Activated B cell treated with CpG ODN at 0.5 μM for 24 hours (primary cell): Measurements from ENCODE around the gene DIPK2B. TPM values are rescaled to one million over a fixed set of nuclear protein-coding genes. Genes with fewer than 3 reads are reported as not detected.

ENCODE experiments used
- ATAC-seq: fragments of 200-7000 bp; cut with Tn5 transposase; one replicate; pipeline ENCODE4 v1.10.0; 2021; ENCODE audit warnings: low read depth, mild to moderate bottlenecking, moderate library complexity
- CTCF ChIA-PET: fragments of 350-600 bp; sonication (Branson Sonifier 250); formaldehyde crosslinking; loops from one replicate; lab custom pipeline; 2021; ENCODE audit warnings: antibody characterized with exemption; lab: Charles Lee
- POLR2A ChIA-PET: fragments of 350-600 bp; sonication (Branson Sonifier 250); formaldehyde crosslinking; loops from one replicate; lab custom pipeline; 2021; ENCODE audit warnings: antibody characterized with exemption; lab: Charles Lee
- DNase-seq: peaks from one replicate; pipeline ENCODE4 v3.0.0; 2022
- H3K27ac Mint-ChIP-seq: one replicate; pipeline ENCODE4 v1.8.0; 2020; ENCODE audit warnings: mixed read lengths
- H3K27me3 Mint-ChIP-seq: one replicate; pipeline ENCODE4 v1.8.0; 2021; ENCODE audit warnings: mixed read lengths
- H3K36me3 Mint-ChIP-seq: one replicate; pipeline ENCODE4 v1.8.0; 2021; ENCODE audit warnings: low read depth, mixed read lengths
- H3K4me1 Mint-ChIP-seq: one replicate; pipeline ENCODE4 v1.8.0; 2021; ENCODE audit warnings: mixed read lengths
- H3K4me3 Mint-ChIP-seq: one replicate; pipeline ENCODE4 v1.8.0; 2020; ENCODE audit warnings: mild to moderate bottlenecking, mixed read lengths
- H3K9me3 Mint-ChIP-seq: one replicate; pipeline ENCODE4 v1.8.0; 2020; ENCODE audit warnings: mixed read lengths
- CTCF ChIP-seq: fragments of 200-600 bp; IDR thresholded peaks from one replicate; pipeline ENCODE4 v1.8.0; 2022; ENCODE audit warnings: antibody characterized with exemption, mild to moderate bottlenecking
- intact Hi-C: fragments of 100-400 bp; cut with micrococcal nuclease; formaldehyde crosslinking; loops from one replicate; pipeline ENCODE4 v1.15.1; 2024
- total RNA-seq: library from RNA; stranded (reverse); gene quantifications from 2 replicates; pipeline ENCODE4 v1.2.3, GENCODE V29; 2022

The DIPK2B gene
- total RNA-seq, 1 donor from 2014 or later, result not detected

GRCh38 chrX:45230410-45230809, 29.7 kb upstream of the DIPK2B start:
- ChIA-PET CTCF (no interaction called here), POLR2A (no interaction called here)
- TF ChIP-seq CTCF, result no peak
- intact Hi-C loops, result no loop called here
- Mint-ChIP-seq H3K9me3 (no peaks in the 10 kb centered on the region), H3K27ac (peak overlapping the region; percentile 15), H3K27me3 (no peaks in the 10 kb centered on the region), H3K4me3 (peak overlapping the region; percentile 33), H3K36me3 (no peaks in the 10 kb centered on the region), H3K4me1 (peaks cover 41% of the 10 kb centered on the region)
- ATAC-seq (peak; percentile 56), DNase-seq (no peak)

- POLR2A ChIA-PET, result no interaction called here
- DNase-seq (no peak), ATAC-seq (no peak)
- Mint-ChIP-seq H3K9me3 (no peaks in the 10 kb centered on the region), H3K4me1 (peaks cover 46% of the 10 kb centered on the region), H3K27me3 (no peaks in the 10 kb centered on the region), H3K4me3 (no peak overlapping the region), H3K36me3 (no peaks in the 10 kb centered on the region), H3K27ac (no peak overlapping the region)
- intact Hi-C loops, result no loop called here
- no peak for TF ChIP-seq CTCF
- CTCF ChIA-PET, result no interaction called here
These were observed 28.7 kb upstream of the DIPK2B start for GRCh38 chrX:45229348-45229747.

- ATAC-seq (no peak), DNase-seq (no peak)
- Mint-ChIP-seq H3K4me1 (peaks cover 42% of the 10 kb centered on the region), H3K27ac (no peak overlapping the region), H3K27me3 (no peaks in the 10 kb centered on the region), H3K4me3 (no peak overlapping the region), H3K9me3 (no peaks in the 10 kb centered on the region), H3K36me3 (no peaks in the 10 kb centered on the region)
- TF ChIP-seq CTCF, result no peak
- CTCF ChIA-PET, result no interaction called here
- intact Hi-C loops, result no loop called here
- POLR2A ChIA-PET, result no interaction called here
These were observed 27.4 kb upstream of the DIPK2B start for GRCh38 chrX:45228126-45228525.

- Mint-ChIP-seq H3K27ac (no peak overlapping the region), H3K27me3 (no peaks in the 10 kb centered on the region), H3K4me1 (peaks cover 3% of the 10 kb centered on the region), H3K4me3 (no peak overlapping the region), H3K9me3 (peaks cover 4% of the 10 kb centered on the region), H3K36me3 (no peaks in the 10 kb centered on the region)
- intact Hi-C loops, result no loop called here
- ChIA-PET POLR2A (no interaction called here), CTCF (no interaction called here)
- no peak for TF ChIP-seq CTCF
- no peak for ATAC-seq
- DNase-seq, result no peak
These were observed 7.6 kb upstream of the DIPK2B start for GRCh38 chrX:45208121-45208856.

GRCh38 chrX:45202171-45202570, 1.5 kb upstream of the DIPK2B start:
- ChIA-PET CTCF (no interaction called here), POLR2A (no interaction called here)

More at GRCh38 chrX:45202171-45202570, 1.5 kb upstream of the DIPK2B start:
- TF ChIP-seq CTCF, result no peak
- Mint-ChIP-seq H3K4me1 (no peaks in the 10 kb centered on the region), H3K4me3 (no peak overlapping the region), H3K27ac (no peak overlapping the region), H3K27me3 (peaks cover 4% of the 10 kb centered on the region), H3K36me3 (no peaks in the 10 kb centered on the region), H3K9me3 (peaks cover 4% of the 10 kb centered on the region)
- intact Hi-C loops, result no loop called here
- ATAC-seq (no peak), DNase-seq (no peak)
